AG04449 (cell line): ENCODE results near the gene HOXA13.

Source experiments
- CTCF ChIA-PET: fragments of 350-600 bp; formaldehyde crosslinking; extraction: SDS; loops from one replicate; lab custom pipeline; 2021; ENCODE audit warnings: antibody characterized with exemption; lab: Yijun Ruan, JAX
- POLR2A ChIA-PET: fragments of 400-600, 350-600 bp; formaldehyde crosslinking; extraction: SDS; loops from one replicate; lab custom pipeline; 2020; ENCODE audit warnings: antibody characterized with exemption, inconsistent platforms; lab: Yijun Ruan, JAX
- DNase-seq: peaks from one replicate; pipeline ENCODE4 v3.0.0-alpha.2; 2010; ENCODE audit warnings: low read depth, low spot score
- H3K4me3 ChIP-seq: 2 replicates; pipeline ENCODE4 v1.5.1; 2011; ENCODE audit warnings: low read depth, mild to moderate bottlenecking, control low read depth, low read length
- CTCF ChIP-seq: IDR thresholded peaks from one replicate; pipeline ENCODE4 v1.5.1; 2011; ENCODE audit warnings: mild to moderate bottlenecking, moderate library complexity, low read length, control low read depth, inconsistent platforms; ENCODE audit not compliant: insufficient read depth; ENCODE audit errors: missing control alignments

HOXA13 gene

GRCh38 chr7:27203964-27204594 is 4.2 kb upstream of the HOXA13 start:
- DNase-seq, result no peak
- ChIA-PET CTCF (interaction anchor here (0.9 to 1.8 kb wide), 7 partner anchors 8 to 816 kb away, joined by 3 to 6 read pairs (median 4); partner anchors contain the start of gene HOXA11), POLR2A (no interaction called here)
- no peak for TF ChIP-seq CTCF
- H3K4me3 ChIP-seq, result no peak overlapping the region

GRCh38 chr7:27203365-27203953 is 3.6 kb upstream of the HOXA13 start:
- no peak for DNase-seq
- POLR2A ChIA-PET, result no interaction called here
- no peak overlapping the region for H3K4me3 ChIP-seq
- CTCF ChIA-PET, result interaction anchor here (1.1 to 2.3 kb wide), 3 partner anchors 8 to 24 kb away, joined by 4 to 11 read pairs (median 5); partner anchors contain the start of gene HOXA11
- no peak for TF ChIP-seq CTCF

GRCh38 chr7:27202862-27203134 is 2.9 kb upstream of the HOXA13 start:
- ChIA-PET POLR2A (no interaction called here), CTCF (interaction anchor here (0.8 to 2.3 kb wide), 3 partner anchors 8 to 715 kb away, joined by 3 to 11 read pairs (median 5); no protein-coding TSS in a partner anchor)
- no peak for DNase-seq
- H3K4me3 ChIP-seq, result no peak overlapping the region
- no peak for TF ChIP-seq CTCF

DNA sequence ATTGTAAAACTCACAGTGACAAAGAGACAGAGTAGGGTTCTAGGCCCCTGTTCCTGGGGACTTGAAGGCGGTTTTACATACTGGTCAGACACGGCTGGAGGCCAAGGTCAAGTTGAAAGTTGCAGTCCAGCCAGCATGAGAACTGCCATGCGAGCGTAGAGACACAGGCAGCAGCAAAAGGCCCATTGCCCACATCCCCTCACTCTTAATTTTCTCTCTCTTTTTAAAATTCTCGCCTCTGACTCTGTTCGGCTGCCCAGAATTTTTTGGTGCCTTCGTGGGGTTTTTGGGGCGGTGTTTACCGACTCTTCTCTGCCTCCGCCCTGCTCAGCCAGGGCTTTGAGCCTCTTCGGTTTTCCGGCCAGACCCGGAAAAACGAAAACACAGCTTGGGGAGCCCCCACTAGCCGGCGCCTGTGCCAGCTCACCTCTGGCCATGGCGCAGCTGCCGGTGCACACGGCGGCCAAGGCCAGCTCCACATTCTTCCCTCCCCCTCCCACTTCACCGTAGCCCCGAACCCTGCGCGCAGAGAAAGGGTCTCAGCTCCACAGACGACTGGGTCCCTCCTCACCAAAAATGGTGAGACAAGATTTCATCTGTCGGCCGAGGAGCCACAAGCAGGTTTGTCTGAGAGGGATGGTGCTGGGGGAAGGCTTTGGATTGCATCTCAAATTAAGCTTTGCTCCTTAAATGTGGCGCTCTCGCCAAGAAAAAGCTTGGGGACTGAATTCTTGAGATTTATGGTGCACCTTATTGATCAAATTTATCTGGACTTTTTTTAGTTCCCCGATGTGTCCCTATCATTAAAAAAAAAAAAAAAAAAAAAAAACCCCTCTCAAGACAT is 2.3 kb upstream of the HOXA13 start:
- TF ChIP-seq CTCF, result no peak
- no peak for DNase-seq
- ChIA-PET POLR2A (no interaction called here), CTCF (interaction anchor here (0.8 to 2.3 kb wide), 3 partner anchors 9 to 716 kb away, joined by 3 to 11 read pairs (median 5); no protein-coding TSS in a partner anchor)
- H3K4me3 ChIP-seq, result no peak overlapping the region

- POLR2A ChIA-PET, result no interaction called here
- CTCF ChIA-PET, result interaction anchor here (2.3 kb wide), 1 partner anchor 10 kb away, joined by 11 read pairs; no protein-coding TSS in a partner anchor
- no peak overlapping the region for H3K4me3 ChIP-seq
These were observed 1.7 kb upstream of the HOXA13 start for GRCh38 chr7:27201580-27202017.

More at GRCh38 chr7:27201580-27202017, 1.7 kb upstream of the HOXA13 start:
- no peak for TF ChIP-seq CTCF
- no peak for DNase-seq
